Fibroblast of mammary gland (primary cell): ENCODE data around the gene FAM53A.

Source experiments
- DNase-seq: peaks from one replicate; pipeline ENCODE4 v3.0.0-alpha.2; 2010; ENCODE audit warnings: low read depth
- H3K4me3 ChIP-seq: 2 replicates; pipeline ENCODE4 v1.5.1; 2011; ENCODE audit warnings: low read depth, mild to moderate bottlenecking, low read length, moderate library complexity; ENCODE audit not compliant: control insufficient read depth
- CTCF ChIP-seq: conservative IDR thresholded peaks from 2 replicates; pipeline ENCODE4 v1.5.1; 2011; ENCODE audit warnings: low read depth, low read length, inconsistent platforms; ENCODE audit not compliant: control insufficient read depth, insufficient read depth

Gene FAM53A

GRCh38 chr4:1627417-1628313 lies 56.4 kb downstream of the FAM53A start:
- DNase-seq, result no peak
- no peak overlapping the region for H3K4me3 ChIP-seq
- TF ChIP-seq CTCF, result no peak

DNA sequence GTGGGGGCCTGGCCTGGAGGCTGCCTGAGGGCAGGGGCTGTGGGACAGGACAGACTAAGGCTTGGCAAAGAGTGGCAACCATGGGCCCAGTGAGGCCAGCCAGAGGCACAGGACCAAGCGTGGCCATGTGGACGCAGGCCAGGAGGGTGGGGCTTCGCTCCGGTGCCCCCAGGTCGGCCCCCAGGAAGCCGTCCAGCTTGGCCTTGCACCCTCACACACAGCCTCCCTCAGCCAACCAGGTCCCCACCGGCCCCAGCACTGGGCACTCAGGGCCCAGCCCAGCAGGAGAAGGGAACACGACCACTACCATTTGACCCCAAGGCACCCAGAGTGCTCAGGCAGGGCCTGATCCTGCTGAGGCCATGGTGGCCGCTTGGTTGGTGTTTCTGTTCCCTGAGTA lies 57.2 kb downstream of the FAM53A start:
- TF ChIP-seq CTCF, result no peak
- DNase-seq, result no peak
- H3K4me3 ChIP-seq, result no peak overlapping the region

DNA sequence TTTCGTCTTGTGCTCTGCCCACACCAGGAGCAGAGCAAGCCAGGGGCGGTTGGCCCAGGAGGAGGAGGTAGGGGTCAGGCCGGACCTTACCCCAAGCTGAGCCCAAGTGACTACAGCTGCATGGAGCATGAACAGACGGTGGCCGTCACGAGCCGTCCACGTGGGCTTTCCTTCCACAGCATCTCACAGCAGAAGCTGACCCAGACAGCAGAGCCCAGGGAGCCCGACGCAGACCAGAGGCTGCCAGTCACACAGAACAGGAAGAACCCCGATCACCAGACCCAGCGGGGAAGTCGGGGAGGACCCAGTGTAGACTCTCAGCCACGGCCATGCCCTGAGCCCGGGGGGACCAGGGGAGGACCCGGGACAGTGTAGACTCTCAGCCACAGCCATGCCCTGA lies 58.0 kb downstream of the FAM53A start:
- no peak for TF ChIP-seq CTCF

GRCh38 chr4:1625600-1626138 lies 58.4 kb downstream of the FAM53A start:
- no peak for DNase-seq
- H3K4me3 ChIP-seq, result no peak overlapping the region
- no peak for TF ChIP-seq CTCF

More for the DNA sequence above, 58.0 kb downstream of the FAM53A start:
- no peak overlapping the region for H3K4me3 ChIP-seq
- DNase-seq, result no peak

- no peak for TF ChIP-seq CTCF
Measured at GRCh38 chr4:1624519-1624910, 59.6 kb downstream of the FAM53A start.

GRCh38 chr4:1623821-1624518 lies 60.1 kb downstream of the FAM53A start:
- no peak for TF ChIP-seq CTCF
- no peak for DNase-seq

More at GRCh38 chr4:1624519-1624910, 59.6 kb downstream of the FAM53A start:
- H3K4me3 ChIP-seq, result no peak overlapping the region
- DNase-seq, result no peak

More at GRCh38 chr4:1623821-1624518, 60.1 kb downstream of the FAM53A start:
- no peak overlapping the region for H3K4me3 ChIP-seq
